HG02852 (cell line): ENCODE data around the gene PDLIM1.

Experiments
- ATAC-seq: cut with Tn5 transposase; IDR thresholded peaks from one replicate; pipeline ENCODE4 v1.9.1; 2021; ENCODE audit warnings: mild to moderate bottlenecking, moderate library complexity; ENCODE audit not compliant: unreplicated experiment

Gene PDLIM1

DNA sequence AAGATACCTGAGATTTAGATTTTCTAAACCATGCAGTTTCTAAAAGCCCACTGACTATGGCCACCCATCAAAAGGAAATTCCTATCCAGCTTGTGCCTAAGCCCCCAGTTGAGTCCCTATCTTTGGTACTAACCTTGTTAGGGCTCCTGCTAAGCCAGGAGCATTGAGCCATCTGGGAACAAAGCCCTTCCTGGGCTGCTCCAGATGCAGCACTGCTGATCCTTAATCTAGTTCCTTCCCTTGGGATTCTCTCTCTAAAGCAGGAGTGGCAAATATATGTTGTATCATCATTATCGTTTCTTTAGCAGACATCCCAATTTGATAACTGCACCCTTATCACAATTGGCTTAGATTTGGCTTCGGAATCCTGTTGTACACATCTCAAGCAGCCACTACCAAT lies 24.7 kb upstream of the PDLIM1 start:
- ATAC-seq: no peak

DNA sequence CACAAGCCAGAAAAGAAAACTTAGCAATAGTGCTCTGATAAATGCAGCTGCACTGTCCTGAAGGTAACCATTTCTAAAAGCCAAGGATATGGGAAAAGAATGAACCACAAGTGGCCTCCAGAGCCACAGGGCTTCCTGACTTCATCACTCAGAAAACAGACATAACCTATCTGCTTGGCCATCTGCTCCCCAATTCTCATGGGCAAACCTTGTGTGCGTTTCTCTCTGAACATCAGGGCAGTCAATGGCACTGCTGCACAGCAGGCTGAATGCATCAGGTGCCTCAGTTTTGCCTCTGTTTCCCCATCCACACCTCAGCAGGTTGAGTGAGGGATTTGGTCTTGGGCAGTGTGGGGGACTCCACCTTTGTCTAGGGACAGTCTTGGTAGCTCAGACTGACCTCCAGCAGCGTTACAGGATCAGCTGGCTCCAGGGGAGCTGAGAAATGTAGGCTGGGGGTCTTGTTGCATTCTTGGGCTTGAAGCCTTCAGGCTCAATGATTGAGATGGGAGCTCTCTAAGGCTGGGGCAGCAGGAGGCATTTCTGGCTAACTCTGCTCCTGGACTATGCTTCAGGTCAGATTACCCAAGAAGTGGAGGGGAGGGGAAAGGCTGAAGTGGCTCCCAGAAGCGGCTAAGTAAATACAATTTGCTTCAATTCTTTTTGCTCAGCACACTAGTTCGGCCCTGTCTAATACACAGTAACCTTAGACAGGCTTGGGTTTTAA lies 23.6 kb upstream of the PDLIM1 start:
- ATAC-seq: no peak

DNA sequence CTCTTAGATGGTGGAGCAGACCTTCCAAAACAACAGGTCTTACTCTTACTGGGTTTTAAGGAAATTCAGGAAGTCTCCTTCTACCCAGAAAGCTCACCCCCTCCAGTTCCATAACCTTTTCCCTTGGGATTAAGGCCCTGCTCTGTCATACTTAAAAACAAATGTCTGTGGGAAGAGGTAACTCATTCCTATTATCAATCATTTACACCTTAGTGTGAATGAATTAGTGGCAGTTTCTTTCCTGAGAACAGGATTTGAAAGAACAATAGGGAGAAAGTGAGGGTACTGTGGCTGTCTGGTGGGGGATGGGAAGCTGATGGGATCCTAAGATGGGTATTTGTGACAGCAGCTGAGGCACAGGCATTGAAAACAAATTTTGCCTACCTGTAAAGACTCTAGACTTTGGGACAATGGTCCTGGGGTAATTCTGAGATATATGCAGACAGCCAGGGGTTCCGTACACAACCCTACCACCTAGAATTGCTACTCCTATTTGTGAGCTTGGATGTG lies 22.2 kb upstream of the PDLIM1 start:
- ATAC-seq: no peak

DNA sequence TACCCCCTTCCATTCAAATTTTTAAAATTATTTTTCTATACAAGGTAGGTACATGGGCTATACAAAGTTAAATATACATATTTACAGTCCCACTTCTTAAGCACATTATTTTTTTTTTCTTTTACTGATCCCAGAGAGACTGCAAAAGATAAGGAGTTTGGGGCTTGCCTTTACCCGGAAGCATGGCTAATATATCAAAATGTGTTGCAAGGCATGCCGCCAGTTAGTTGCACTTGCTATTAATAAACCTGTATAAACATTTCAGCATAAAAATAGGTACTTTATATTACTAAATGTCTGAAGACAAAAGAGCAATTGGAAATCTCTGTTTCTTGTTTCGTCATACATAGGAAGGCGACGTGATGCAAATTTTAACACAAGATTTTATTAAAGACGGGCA lies 21.5 kb upstream of the PDLIM1 start:
- ATAC-seq: no peak

DNA sequence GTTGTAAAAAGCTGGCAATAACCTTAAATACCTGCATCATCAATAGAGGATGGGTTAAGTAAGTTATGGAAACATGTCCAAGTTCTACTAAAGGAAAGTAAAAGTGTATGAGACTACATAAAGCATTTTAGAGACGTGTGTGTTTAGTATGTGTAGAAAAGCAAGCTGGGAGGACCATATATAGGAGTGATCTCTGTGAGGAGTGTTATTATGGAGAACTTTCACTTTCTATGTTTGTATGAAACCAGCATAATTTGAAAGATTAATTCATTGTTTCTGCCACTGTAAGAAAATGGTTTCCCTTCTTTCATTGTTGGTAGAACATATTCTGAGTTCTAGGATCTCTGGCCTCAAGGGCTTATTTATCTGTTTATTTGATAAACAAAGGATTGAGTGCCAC lies 19.2 kb upstream of the PDLIM1 start:
- ATAC-seq: peak; percentile 62

DNA sequence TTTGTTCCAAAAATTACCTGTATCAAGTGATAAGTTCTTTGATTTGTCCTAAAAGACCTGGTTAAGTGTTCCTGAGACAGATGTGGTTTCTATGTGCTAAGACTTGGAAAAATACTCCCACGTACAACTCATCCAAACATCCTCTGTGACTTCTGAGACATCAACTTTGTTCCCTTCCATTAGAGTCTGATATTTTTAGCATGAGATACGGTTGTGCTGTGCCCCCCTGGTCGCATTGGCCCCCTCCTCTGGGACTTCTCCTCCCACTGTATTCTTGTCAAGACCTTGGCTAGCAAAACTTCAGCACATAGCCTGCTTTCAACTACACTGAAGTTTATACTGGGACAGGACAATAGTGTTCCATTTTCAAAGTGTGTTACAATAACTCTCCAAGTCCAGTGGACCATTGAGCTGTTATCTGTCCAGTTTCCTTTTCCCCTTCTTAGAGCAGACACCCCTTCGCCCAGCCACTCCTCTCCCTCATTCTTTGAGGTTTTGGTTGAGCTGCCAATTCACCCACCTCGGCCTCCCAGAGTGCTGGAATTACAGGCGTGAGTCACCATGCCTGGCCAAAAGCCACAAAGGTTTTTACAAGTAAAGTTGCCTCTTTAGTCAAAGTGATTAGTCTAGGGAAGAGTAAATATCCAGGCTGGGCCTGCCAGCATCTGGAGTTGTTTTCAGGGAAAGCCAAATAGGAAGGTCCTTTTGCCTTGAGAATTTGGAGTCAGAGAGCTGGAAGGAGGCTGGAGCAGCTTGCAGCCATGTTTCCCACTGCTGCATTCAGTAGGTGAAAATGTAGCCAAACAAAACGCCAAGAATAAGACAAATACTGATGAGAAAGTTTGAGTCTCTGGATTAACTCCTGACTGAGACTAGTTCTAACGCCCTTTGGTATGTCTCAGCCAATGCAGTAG lies 17.8 kb upstream of the PDLIM1 start:
- ATAC-seq: no peak

DNA sequence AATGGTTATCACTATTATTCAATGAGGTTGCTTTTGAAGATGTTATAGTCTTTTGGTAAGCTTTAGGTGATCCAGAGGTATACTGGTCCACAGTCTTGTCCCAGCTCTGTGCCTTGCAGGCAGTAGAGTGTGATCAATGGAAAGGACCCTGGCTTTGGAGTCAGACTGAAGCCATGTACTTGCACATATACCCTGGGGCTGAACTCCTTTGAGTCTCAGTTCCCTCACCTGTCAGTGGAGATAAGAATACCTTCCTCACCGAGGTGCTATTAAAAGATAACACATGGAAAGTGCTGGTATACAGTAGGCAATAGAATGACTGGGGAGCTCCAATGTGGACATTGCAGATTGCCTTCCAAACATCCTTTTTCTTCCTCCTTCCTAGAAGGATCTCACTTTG lies 16.0 kb upstream of the PDLIM1 start:
- no peak for ATAC-seq

DNA sequence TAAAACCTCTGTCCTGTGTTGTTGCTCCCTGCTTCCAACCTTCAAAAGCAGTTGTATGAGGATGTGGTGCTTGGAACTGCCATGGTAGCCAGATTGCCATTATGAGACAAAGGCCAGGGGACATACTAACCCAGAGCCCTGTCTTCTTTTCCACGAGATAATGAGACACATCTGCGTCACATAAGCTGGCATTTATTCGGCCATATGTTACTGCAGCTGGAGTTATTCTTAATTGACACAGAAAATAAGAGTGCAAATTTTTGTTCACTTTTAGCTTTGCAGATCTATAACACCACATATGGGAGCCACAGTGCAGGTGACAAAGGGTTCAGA lies 15.5 kb upstream of the PDLIM1 start:
- ATAC-seq: no peak

DNA sequence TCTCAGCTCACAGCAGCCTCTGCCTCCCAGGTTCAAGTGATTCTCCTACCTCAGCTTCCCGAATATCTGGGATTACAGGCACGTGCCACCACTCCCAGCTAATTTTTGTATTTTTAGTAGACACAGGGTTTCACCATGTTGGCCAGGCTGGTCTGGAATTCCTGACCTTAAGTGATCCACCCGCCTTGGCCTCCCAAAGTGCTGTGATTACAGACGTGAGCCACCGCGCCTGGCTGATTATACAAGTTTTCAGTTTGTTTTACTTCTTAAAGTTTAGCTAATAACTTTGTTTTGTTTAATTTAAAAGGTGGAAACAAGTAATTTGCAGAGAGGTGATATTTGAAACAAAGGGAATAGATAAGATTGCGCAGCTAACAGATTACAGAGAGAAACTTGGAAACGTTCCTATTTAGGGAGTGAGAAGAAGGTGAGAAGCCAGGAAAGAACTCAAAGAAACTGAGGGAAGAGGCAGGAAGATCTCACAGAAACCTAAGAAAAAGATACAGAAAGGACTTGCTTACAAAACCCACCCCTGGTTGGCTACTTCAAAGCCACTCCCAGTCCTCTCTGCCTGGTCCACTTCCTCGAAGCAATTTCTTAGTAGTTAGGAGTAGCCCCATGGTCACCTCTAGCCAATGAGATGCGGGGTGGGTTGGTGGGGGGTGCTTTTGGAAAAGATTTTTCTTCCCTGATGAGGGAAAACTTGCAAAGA lies 15.0 kb upstream of the PDLIM1 start:
- ATAC-seq: no peak

DNA sequence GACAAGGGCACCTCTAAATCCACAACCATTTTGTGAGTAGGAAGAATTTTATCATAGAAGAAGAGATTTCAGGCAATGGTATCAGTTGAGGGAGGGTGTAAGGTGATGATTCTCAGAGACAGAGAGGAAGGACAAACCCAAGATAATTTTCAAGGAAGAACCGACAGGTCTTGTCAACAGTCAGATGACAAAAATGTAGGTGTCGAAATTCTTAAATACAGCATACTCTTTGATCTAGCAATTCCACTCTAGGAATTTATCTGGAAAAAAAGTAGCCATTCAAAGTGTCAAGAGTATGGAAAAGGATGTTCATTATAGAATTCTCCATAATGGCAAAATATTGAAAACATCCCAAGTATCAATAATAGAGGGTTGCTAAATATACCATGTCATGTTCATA lies 14.2 kb upstream of the PDLIM1 start:
- no peak for ATAC-seq

DNA sequence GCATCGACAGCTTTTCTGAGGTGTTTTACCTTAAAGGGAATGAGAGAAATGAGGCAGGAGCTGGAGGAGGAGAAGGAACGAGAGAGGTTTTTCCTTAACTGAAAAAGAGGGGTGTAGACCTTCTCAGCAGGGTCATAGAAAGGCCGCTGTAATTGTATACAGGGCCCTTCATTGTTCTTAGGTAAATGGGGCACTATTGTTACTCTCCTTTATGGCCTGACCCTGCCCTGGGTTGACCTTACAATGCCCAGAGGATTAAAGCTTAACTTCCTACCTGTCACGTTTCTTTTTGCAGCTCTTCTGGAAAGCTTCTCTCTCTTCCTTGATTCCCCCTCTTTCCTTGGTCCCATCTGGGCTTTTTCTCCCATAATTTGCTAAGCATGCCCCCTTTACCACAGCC lies 13.7 kb upstream of the PDLIM1 start:
- ATAC-seq: no peak

DNA sequence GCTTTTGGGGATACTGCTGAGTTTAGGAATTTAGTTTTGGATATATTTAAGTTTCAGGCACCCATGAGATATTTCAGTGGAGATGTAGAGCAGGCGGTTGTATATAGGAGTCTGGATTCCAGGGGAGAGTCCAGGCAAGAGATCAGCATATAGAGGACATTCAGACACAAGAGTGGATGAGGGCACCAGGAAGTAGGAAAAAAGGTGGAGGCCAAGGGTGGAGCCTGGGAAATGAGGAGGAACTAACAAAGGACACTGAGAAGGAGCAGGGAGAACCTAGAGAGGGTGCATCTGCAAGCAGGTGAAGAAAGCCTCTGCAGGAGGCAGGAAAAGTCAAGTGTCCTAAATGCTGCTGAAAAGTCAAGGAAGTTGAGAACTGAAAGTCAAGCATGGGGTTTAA lies 13.1 kb upstream of the PDLIM1 start:
- ATAC-seq: no peak

DNA sequence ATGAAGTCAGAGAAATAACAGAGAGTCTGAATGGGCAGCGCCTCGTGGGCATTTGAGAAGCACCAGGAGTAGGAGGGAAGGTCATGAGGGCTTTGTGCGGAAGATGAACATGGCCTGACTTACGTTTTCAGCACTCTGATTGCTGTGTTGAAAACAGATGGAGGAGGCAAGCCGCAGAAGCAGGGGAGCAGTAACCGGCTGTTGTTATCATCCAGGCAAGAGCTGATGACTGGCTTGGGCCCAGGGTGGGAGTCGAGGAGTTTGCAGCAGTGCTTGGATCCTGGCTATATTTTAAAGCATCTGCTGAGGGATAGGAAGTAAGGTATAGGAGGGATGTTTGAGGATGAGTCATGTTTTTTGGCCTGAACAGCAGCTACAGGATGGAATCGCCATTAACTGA lies 12.7 kb upstream of the PDLIM1 start:
- no peak for ATAC-seq

DNA sequence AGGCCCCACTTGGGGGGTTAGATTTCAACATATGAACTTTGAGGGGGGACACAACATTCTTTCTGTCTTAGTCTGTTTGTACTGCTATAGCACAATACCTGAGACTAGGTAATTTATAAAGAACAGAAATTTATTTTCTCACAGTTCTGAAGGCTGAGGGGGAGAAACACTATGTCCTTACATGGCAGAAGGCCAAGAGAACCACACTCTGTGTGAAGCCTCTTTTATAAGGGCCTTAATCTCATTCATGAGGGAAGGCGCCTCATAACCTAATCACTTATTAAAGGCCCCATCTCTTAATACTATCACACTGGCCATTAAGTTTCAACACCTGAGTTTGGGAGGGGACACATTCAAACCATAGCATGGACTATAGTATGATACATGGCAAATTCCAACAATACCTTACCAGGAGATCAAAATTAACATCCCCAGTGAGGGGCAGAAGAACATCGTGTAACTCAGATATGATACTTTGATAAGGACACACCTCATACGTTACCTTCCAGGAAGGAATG lies 9.3 kb upstream of the PDLIM1 start:
- ATAC-seq: no peak

DNA sequence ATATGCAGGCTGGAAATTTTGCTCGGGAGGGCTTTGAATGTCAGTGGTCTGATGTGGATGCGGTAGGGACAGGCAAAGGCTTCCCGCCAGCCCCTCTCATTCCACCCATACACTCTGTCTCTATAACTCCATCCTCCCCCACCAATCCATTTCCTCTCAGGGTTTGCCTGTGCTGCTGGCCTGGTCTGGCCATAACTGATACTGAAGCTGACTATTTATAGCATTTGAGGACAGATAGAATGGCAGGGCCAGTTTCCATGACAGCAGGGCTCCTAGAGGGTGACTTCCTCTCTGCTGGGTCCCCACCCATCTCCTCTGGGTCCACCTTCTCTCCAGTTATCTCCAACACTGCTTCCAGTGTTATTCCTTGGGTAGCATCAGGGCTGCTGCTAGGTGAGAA lies 6.6 kb upstream of the PDLIM1 start:
- peak; percentile 38 for ATAC-seq

DNA sequence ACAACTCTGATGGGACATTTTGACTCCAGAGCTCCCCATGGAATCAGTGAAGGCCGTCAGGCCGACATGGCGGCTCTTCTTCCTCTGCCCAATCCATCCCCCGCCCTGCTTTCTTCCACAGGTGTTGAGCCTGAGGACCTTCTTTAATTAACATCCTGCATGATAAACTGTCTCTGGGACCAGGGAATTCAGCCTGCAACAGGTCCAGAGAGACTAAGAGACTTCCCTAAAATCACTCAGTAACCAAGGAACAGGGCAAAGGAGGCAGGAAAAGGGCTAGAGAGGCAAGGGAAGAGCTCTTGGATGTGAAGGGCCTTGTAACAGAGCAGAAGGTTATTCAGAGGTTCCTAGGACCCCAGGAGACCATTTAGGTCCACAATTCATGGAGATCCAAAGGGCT lies 6.0 kb upstream of the PDLIM1 start:
- ATAC-seq: no peak

DNA sequence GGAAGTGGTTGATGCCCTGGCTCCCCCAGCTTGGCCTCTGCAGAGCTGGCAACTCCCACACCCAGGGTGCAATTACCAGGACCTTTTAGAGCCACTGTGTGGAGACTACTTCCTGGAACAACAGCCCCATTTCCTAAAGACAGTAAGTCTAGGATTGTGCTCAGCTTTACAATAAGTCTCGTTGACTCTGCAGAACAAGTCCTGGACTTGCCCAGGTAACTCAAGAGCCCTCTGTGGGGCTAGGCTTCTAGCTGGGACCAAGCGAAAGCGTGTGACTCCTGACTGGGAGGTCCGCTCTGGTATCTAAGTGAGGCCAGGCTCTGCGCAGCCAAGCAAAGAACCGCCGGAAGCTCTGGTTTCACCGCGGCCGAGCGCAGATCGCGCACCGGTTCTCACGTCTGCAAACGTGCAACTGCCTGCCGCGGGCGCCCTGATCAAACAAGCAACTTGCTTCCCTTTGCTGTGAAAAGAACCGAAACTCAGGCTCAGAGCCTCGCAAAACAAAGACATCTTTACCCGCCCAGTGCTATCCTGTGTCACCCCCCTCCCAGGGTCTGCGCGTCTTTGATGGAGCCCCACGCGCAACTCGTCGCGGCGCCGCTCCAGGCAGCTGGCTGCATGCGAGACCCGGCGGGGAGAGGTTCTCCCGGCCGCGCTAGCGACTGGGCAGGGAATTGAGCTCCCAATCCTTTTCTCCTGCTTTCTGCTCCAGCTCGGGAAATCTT lies 4.4 kb upstream of the PDLIM1 start:
- ATAC-seq: peak; percentile 71

DNA sequence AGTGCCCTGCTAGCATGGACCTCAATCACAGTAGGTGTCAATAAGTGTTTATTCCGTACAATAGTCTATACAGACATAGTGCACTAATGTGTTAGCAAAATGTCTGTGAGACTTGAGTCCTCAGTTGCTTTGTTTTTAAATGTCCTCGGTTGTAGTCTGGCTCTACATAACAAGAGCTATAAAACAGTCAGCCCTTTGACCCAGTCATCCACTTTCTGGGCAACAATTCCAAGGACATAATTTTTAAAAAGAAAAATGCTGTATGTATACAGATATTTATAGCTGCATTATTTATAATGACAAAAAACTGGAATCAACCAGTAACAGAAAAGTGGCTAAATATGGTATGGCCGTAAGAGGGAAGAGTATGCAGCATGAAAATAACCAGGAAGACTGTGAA lies 2.8 kb upstream of the PDLIM1 start:
- no peak for ATAC-seq

DNA sequence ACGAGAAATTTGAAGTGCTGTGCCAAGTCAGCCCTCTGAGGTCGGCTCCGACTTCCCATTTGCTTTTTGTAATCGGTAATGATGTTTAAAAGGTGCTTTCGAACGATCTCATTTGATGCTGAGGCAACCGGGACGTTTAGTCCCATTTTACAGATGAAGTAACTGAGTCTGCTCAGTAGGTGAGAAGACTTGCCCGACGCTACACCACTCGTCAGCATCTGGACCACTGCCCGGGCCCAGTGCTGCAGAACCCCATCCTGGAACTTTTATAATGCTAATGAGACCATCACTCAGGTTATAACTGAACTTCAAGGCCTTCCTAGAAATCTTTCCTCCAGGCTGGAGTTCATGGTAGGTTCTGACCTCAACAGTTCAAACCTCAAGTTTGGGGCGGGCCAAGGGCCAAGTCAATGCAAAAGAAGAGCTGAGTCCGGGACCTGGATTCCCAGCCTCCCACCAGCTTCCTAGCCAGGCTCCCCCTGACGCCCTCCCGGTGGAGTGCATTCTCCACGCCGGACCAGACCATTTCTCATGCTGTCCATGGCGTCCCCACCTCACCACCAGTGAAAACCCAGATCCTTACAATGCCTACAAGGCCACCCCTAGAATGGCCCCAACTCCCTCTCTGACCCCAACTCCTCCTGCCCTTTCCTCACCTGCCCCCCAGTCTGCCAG lies 699 bp upstream of the PDLIM1 start:
- no peak for ATAC-seq

DNA sequence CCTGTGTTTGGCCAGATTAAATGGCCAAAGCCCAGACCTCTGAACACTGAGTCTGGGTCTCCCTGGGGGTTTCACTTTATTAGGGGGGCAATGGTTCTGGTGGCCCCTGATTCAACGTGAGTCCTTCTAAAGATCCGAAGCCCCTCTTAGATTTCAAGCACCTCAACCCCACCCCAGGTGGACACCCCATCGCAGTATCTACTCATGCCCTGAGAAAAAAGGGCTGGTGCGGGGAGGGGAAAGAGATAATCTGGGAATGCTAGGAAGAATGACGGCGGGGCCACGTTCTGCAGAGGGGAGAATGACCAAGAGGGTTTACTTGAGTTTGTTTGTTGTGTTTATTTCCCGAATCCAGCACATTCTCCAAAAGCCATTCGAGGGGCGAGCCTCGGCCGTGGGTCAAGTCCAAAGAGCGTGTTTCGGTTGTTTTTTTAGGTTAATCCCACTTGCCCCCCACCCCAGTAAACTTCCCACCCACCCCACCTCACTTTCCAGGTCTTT lies 832 bp downstream of the PDLIM1 start:
- ATAC-seq: no peak
